Upper lobe of left lung (tissue), 4 donors: ENCODE measurements around the gene OR5AS1.

ENCODE experiments used
- POLR2A ChIP-seq, 4 donors: fragments of 450-650 bp; IDR thresholded peaks; one replicate each; pipeline ENCODE4 v1.5.1; 2016 to 2017; ENCODE audit warnings: antibody characterized with exemption in 4 of 4, mild to moderate bottlenecking in 2 of 4
- POLR2AphosphoS5 ChIP-seq, 2 donors: sonication (generic); formaldehyde crosslinking; IDR thresholded peaks; one replicate each; pipeline ENCODE4 v1.5.1; 2017; ENCODE audit warnings: antibody characterized with exemption in 2 of 2
- TF ChIP-seq, protein P1 (sequence below), 6 experiments: fragments of 450-650 bp in 4 of 6; fragments of 200-600 bp in 2 of 6; sonication (generic) in 2 of 6; IDR thresholded peaks; one replicate each; pipeline ENCODE4 v1.5.1; 2016 to 2019; ENCODE audit warnings: antibody characterized with exemption in 6 of 6

DNA sequence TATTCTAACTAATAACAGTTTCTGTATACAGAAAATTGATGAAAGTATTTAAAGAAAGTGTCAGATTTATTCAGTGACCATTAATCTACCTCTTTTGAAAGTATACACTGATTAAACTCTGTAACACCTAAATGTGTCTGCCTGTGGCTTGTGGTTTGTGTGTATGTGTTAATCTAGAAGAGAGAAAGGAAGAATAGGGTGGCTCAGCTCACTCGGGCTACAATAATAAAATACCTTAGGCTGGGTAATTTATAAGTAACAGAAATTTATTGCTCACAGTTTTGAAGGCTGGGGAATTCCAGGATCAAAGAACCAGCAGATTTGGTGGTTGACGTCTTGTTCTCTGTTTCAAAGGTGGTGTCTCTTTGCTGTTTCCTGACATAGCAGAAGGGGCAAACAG is 13.6 kb upstream of the OR5AS1 start:
- TF ChIP-seq, protein P1, sequence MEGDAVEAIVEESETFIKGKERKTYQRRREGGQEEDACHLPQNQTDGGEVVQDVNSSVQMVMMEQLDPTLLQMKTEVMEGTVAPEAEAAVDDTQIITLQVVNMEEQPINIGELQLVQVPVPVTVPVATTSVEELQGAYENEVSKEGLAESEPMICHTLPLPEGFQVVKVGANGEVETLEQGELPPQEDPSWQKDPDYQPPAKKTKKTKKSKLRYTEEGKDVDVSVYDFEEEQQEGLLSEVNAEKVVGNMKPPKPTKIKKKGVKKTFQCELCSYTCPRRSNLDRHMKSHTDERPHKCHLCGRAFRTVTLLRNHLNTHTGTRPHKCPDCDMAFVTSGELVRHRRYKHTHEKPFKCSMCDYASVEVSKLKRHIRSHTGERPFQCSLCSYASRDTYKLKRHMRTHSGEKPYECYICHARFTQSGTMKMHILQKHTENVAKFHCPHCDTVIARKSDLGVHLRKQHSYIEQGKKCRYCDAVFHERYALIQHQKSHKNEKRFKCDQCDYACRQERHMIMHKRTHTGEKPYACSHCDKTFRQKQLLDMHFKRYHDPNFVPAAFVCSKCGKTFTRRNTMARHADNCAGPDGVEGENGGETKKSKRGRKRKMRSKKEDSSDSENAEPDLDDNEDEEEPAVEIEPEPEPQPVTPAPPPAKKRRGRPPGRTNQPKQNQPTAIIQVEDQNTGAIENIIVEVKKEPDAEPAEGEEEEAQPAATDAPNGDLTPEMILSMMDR (IDR thresholded peaks at IDR 0.05) = no peak
- no peak for TF ChIP-seq POLR2A (IDR thresholded peaks at IDR 0.05)
- TF ChIP-seq POLR2AphosphoS5 (IDR thresholded peaks at IDR 0.05) = no peak
